ENCODE results near the gene SLC39A2.

DNA sequence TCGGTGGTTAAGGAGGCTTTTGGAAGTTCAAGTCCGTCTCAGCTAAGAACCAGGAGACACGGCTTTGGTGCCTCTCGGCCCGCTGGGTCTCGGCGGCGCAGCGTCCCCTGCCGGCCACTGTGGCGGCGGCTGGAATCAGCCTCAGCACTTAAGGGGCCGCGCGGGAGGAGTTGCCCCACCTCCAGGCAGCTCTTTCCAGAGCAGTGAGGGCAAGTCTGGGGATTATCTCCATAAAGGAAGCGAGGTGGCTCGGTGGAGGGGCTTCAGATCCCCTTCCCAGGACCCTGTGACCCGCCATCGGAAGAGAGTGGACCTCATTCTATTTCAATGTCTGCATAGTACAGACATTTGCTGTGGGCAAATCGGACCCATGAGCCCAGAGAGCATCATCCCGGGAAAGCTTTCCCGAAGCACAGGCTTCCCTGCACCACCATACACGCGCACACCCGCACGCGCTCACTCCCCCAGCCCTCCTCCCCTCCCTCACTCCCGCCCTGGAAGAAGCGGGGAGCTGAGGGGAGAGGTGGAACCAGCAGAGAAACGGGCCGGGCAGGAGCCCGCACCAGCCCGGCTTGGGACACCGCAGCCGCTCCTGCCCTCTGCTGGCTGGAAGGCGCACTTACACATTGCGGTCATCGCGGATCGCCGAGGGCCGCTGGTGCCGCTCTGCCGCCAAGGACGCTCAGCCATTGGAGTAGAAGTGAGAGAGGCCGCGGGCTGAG lies 27.9 kb upstream of the SLC39A2 start:
- TF ChIP-seq, protein P1, sequence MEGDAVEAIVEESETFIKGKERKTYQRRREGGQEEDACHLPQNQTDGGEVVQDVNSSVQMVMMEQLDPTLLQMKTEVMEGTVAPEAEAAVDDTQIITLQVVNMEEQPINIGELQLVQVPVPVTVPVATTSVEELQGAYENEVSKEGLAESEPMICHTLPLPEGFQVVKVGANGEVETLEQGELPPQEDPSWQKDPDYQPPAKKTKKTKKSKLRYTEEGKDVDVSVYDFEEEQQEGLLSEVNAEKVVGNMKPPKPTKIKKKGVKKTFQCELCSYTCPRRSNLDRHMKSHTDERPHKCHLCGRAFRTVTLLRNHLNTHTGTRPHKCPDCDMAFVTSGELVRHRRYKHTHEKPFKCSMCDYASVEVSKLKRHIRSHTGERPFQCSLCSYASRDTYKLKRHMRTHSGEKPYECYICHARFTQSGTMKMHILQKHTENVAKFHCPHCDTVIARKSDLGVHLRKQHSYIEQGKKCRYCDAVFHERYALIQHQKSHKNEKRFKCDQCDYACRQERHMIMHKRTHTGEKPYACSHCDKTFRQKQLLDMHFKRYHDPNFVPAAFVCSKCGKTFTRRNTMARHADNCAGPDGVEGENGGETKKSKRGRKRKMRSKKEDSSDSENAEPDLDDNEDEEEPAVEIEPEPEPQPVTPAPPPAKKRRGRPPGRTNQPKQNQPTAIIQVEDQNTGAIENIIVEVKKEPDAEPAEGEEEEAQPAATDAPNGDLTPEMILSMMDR (IDR thresholded peaks at IDR 0.05; ENCODE audit: poor library complexity) = peak; percentile 96
- no peak for TF ChIP-seq EZH2 (IDR thresholded peaks at IDR 0.05; ENCODE audit: borderline replicate concordance)
